Upper lobe of left lung (tissue), 4 donors: ENCODE measurements around the gene ASTN1.

Experiments
- POLR2A ChIP-seq, 4 donors: fragments of 450-650 bp; IDR thresholded peaks; one replicate each; pipeline ENCODE4 v1.5.1; 2016 to 2017; ENCODE audit warnings: antibody characterized with exemption in 4 of 4, mild to moderate bottlenecking in 2 of 4
- TF ChIP-seq, protein P1 (sequence below), 6 experiments: fragments of 450-650 bp in 4 of 6; fragments of 200-600 bp in 2 of 6; sonication (generic) in 2 of 6; IDR thresholded peaks; one replicate each; pipeline ENCODE4 v1.5.1; 2016 to 2019; ENCODE audit warnings: antibody characterized with exemption in 6 of 6

DNA sequence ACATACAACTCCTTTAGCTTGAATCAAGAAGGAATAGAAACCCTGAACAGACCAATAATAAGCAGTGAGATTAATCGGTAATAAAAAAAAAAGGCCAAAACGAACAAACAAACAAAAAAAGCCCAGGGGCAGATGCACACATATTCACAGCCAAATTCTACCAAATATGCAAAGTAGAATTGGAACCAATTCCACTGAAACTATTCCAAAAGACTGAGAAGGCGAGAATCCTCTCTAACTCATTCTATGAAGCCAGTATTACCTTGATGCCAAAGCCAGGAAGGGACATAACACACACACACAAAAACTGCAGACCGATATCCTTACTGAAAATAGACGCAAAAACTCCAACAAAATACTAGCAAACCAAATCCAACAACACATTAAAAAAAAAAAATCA is 161.6 kb downstream of the ASTN1 start:
- TF ChIP-seq POLR2A (IDR thresholded peaks at IDR 0.05): no peak
- TF ChIP-seq, protein P1, sequence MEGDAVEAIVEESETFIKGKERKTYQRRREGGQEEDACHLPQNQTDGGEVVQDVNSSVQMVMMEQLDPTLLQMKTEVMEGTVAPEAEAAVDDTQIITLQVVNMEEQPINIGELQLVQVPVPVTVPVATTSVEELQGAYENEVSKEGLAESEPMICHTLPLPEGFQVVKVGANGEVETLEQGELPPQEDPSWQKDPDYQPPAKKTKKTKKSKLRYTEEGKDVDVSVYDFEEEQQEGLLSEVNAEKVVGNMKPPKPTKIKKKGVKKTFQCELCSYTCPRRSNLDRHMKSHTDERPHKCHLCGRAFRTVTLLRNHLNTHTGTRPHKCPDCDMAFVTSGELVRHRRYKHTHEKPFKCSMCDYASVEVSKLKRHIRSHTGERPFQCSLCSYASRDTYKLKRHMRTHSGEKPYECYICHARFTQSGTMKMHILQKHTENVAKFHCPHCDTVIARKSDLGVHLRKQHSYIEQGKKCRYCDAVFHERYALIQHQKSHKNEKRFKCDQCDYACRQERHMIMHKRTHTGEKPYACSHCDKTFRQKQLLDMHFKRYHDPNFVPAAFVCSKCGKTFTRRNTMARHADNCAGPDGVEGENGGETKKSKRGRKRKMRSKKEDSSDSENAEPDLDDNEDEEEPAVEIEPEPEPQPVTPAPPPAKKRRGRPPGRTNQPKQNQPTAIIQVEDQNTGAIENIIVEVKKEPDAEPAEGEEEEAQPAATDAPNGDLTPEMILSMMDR (IDR thresholded peaks at IDR 0.05): no peak
